HG02642 (cell line): ENCODE results near the gene WDSUB1.

Experiments used
- ATAC-seq: cut with Tn5 transposase; IDR thresholded peaks from one replicate; pipeline ENCODE4 v1.9.1; 2021; ENCODE audit warnings: mild to moderate bottlenecking; ENCODE audit not compliant: unreplicated experiment, poor library complexity

The WDSUB1 gene, protein sequence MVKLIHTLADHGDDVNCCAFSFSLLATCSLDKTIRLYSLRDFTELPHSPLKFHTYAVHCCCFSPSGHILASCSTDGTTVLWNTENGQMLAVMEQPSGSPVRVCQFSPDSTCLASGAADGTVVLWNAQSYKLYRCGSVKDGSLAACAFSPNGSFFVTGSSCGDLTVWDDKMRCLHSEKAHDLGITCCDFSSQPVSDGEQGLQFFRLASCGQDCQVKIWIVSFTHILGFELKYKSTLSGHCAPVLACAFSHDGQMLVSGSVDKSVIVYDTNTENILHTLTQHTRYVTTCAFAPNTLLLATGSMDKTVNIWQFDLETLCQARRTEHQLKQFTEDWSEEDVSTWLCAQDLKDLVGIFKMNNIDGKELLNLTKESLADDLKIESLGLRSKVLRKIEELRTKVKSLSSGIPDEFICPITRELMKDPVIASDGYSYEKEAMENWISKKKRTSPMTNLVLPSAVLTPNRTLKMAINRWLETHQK

DNA sequence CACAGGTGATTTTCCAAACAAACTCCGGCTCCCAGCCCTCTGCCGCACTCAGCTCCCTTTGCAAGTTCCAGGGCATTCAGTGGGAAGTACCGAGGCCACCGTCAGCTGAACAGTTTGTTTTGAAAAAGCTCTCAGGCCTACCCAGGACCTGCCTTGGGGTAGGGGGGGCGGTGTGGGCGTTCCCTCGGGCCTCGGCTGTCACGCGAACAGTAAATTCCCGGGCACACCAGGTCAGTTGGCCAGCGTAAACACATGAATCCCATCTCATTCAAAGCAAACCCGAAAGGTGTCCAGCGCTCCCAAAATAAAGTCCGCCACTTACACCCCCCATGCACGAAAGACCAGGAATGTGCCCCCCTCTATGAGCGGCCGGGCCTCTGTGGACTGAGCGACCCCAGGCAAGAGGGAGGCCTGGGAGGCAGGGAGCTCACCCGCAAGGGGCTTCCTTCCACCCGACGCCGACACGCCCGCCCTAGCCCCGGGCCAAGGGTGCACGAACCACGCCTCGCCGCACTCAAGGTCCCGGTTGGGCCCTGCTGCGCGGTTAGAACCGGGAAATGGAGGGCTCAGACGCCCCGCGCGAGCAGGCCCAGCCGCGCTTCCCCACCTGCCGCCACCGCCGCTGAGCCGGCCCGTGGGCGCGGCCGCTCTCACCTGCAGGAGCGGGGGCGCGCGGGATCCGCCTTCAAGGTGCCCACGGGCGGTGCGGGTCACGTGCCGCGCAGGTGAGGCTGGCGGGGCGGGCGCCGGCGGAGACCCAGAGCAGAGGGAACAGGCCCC is at the start of gene WDSUB1:
WDSUB1 (minus strand) TSS at position 775 of the 780 bp plus-strand sequence. CDS start 3,634 bp downstream, outside the sequence.
- peak; percentile 23 for ATAC-seq

DNA sequence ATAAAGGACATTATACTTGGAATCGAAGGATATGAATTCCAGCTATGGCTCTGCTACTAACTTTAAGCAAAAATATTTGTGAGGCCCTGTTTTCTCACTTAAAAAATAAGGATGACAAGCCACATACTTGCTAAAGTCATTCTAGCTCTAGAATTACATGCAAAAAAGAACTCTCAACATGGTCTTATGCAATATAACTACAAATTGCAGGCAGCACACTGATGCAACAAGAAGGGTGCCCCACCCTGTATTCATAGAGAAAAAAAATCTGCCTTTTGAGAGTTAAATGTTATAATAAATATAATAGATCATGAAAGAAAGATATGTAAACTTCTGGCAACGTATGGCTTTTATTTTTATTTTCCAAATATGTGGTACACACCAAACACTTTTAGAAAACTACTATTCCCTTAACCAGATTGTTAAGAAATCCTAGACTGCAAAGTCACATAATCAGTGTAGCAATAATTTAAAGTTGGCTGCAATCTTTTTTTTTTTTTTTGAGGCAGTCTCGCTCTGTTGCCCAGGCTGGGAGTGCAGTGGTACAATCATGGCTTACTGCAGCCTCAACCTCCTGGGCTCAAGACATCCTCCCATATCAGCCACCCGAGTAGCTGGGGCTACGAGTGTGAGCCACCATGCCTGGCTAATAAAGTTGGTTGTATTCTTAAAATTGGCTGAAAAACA is 40.2 kb upstream of the WDSUB1 start:
- no peak for ATAC-seq

DNA sequence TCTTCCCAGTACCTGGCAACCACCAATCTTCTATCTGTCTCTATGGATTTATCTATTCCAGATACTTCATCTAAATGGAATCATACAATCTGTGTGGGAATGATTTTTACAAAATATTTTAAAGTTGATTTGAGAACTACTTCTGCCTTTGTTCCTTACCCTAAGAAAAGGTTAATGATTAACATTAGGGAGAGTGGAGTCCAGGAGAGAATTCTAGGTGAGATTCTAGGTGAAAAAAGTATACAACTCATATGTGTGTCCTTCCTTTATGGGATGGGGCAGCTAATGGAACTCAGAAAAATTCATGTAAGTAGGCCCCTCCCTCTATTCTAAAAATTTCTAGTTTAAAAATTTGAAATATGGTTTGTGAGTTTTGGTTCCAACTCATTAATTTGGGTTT is 35.9 kb upstream of the WDSUB1 start:
- no peak for ATAC-seq

DNA sequence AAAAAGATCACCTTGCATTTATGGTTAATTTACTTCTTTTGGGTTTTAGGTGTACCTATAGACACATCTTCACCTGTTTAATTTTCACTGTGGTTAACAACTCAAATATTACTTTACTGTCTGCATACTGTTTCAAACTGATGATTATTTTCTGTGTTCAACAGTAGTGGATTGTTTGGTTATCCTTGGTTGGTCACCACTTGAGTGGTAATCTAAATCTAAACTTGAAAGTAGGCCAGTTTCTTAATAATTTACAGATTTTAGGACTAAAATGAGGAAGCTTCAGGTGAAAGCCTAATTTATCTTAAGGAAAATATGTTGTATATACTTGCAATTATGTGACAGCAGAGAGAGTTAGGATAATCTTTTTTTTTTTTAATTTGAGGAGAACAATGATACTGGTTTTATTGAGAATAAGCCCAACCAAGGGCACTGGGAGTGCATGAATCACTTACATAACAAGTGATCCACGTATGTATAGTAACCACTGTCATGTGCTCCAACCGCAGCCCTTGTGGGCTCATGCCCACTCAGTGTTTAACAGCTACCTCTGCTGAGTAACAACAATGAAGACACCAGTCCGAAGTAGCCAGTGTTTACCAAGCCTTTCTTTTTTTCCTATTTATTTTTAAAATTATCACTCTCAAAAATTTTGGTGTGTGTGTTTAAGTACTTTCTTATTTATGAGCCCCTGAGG is 31.0 kb upstream of the WDSUB1 start:
- no peak for ATAC-seq

DNA sequence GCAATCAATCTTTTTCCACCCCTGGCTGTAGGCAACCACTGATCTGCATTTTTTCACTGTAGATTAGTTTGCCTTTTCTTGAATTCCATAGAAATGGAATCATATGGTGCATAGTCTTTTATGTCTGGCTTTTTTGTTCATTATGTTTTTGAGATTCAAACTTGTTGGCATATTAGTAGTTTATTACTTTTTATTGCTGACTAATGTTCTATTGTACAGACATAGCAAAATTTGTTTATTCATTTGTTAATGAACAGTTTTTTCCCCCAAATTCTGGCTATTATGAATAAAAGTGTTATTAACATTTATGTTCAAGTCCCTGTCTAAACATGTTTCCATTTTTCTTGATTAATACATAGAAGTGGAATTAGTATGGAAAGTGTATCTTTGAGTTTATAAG is 21.4 kb upstream of the WDSUB1 start:
- ATAC-seq: no peak

DNA sequence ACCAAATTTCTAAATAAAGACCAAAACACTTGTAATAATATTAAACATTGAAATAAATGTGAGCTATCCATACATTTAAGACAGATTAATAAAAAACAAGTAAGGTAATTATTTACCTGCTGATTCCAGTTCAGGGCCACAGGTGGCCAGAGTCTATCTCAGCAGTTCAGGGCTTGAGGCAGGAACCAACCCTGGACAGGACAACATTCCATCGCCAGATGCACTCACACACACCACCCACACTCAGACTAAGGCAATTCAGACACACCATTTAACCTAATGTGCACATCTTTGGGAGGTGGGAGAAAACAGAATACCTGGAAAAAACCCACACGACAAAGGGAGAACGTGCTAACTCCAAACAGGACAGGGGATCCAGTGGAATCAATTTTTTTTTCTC is 14.1 kb upstream of the WDSUB1 start:
- ATAC-seq: no peak

DNA sequence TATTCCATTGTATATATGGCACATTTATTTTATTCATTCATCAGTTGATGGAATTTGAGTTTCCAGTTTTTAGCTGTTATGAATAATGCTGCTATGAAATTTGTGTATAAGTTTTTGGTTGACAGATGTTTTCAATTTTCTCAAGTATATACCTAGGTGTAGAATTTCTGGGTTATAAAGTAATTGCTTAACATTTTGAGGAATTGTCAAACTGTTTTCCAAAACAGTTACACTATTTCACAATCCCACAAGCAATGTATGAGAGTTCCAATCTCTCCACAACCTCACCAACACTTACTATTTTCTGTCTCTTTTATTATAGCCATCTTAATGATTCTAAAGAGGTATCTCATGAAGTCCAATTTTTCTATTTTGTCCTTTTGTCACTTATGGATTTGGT is 12.5 kb upstream of the WDSUB1 start:
- ATAC-seq: no peak

DNA sequence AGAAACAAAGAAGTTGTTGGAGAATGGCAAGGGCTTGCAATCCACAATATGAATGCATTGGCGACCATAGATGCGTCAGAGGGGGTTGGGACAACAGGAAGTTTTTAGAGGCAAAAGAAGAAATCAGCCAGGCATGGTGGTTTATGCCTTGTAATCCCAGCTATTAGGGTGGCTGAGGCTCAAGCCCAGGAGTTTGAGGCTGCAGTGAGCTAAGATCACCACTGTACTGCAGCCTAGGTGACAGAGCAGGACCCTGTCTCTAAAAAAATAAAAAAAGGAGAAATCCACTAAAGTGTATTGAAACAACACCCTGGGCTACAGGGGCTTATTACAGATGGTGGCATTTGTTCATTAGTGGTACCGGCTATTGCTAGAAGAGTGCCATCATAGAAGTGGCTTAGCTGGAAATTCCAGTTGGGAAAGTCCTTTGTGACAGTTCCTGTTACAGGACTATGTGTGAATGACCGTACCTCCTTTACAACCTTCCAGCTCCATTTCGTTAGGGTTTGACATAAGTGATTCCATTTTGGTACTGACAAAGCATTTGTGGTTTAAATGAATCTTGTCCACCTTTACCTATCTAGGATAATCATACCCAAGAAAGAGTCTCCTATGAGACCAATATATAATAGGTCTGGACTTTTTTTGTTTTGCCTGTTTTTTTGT is 10.7 kb upstream of the WDSUB1 start:
- no peak for ATAC-seq

DNA sequence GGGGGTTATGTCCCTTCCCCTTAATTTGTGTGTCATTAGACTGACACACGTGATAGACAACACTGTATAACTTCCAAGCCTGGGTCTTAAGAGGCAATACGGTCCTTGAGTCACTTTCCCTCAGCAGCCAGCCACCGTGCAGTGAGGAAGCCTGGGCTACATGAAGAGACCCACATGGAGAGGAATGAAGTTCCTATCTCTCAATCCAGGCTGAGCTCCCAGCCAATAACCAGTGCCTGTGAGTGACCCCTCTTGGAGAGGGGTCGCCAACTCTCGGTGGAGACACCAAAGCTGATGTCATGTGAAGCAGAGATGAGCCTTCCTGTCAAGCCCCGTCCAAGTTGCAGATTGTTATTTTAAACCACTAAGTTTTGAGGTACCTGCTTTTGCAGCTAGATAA is 5.7 kb upstream of the WDSUB1 start:
- no peak for ATAC-seq

DNA sequence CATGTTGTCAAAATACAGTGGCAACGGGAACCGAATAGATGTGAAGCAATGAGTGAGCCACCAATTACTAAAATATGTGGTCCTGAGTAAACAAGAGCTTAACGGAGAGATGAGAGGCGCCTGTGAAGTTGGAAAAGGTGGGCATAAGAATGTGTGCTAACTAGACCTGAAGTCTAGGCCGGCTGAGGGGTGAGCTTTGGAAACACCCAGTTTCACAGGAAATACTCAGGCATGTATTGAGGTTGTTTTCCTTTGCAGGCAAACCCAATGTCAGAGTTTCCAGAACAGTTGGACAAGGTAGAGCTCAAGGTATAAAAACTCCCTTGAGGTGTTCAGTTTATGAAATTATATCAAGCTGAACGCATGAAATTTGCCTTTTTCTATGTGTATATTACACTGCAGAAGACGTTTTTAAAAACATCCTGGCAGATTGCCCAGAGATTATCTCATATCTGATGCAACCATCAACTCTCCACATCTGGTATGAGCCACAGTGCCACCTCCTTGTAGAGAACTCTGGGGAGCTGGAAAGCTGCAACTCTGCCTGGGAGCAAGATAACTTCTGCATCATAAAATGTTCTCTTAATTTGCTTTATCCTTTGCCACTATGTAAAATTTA is 3.9 kb upstream of the WDSUB1 start:
- no peak for ATAC-seq

DNA sequence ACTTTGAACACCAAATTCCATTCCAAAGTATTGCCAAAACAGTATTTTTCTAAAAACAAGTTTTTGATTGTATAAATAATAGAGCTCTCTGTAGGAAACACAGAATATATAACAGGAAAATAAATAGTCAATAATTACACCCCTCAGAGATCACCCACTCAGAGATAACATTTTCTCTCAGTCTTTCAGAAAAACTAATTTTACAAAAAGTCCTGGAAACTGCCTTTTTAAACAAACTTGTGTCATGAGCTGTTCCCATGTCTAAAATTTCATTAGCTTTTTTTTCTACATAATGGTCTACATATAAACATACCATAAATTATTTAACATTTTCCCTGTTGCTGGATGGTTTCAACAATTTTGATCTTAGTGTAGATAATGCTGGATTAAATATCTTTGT is 1.2 kb upstream of the WDSUB1 start:
- ATAC-seq: no peak

DNA sequence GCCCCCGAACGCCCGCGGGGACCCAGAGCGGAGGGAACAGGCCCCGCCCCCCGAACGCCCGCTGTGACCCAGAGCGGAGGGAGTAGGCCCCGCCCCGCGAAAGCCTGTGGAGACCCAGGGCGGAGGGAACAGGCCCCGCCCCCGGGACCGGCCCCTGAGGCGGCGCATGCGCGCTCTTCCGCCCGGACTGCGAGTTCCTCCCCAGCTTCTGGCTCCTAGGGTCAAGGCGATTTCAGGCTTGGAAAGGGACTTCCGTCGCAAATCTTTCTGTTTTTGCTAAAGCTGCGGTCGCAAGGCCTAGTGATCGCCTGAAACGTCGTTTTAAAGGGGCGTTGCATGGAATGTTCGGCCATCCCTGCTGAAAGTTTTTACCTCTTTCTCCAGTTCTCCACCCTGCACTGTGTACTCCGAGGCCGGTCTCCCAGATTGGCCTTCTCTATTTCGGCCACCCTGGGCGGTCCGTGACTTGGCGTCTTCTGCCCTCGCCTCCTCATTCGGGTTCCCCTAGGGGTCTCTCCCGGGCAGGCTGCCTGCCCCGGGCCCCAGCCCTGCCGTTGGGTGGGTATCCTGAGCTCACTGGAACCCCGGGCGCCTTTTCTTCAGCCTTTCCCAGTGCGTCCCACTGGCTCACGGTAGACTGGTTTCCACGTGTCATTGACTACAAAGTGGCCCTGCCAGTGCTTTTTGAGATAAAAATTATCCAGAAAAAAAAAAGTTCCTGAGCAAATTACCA is 372 bp upstream of the WDSUB1 start:
- peak; percentile 95 for ATAC-seq

DNA sequence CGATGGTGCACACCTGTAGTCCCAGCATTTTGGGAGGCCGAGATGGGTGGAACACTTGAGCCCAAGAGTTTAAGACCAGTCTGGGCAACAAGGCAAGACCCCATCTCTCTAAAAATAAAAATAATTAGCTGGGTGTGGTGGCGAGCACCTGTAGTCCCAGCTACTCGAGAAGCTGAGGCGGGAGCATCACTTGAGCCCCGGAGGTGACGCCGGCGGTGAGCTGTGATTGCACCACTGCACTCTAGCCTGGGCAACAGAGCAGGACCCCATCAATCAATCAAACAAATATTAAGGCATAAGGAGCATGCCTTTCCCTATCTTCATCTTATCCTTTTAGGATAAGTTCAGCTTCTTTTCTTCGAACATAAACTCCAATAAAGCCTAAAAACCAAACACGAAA is 1.1 kb downstream of the WDSUB1 start:
- no peak for ATAC-seq

DNA sequence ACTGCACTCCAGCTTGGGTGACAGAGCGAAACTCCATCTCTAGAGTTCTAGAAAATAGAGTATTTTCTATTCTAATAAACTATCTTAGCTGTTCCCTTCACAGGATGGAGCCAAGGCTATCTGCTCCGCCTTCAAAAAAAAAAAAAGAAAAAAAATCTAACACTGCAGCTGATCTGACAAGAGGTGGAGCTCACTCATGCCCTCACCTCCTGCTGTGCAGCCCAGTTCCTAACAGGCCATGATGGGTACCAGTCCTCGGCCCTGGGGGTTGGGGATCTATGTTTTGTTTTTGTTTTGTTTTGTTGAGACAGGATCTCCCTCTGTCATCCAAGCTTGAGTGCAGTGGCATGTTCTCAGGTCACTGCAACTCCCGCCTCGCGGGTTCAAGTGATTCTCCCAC is 3.0 kb downstream of the WDSUB1 start:
- ATAC-seq: no peak

DNA sequence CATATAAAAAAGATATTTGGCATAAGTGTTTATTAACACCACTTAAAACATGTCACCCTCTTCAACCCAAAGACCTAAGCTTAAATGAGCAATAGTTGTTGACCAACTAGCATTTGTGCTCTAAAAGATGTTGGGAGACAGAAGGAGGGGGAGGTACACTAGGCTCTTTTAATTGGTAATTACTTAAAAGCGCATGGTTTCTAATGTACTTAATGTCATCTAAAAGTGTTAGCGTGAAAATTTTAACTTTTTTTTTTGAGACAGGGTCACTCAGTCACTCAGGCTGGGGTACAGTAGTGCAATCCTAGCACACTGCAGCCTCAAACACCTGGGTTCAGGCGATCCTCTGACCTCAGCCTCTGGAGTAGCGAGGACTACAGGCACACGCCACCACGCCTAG is 5.5 kb downstream of the WDSUB1 start:
- ATAC-seq: no peak

DNA sequence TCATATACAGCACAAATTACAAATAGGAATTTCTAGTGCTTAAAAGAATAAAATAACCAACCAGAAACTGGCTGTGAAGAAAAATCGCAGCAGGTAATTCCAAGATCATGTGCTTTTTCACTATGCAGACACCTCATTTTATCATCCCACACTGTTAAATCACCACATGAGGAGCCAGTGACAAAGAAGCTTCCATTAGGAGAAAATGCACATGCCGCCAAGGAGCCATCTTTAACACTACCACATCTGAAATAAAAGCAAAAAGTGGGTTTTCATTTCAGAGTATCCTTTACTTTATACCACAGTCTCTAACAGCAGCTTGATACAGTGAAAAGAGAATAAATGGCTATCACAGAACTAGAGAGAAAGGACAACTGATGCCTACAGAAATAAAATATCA is 6.8 kb downstream of the WDSUB1 start:
- no peak for ATAC-seq

DNA sequence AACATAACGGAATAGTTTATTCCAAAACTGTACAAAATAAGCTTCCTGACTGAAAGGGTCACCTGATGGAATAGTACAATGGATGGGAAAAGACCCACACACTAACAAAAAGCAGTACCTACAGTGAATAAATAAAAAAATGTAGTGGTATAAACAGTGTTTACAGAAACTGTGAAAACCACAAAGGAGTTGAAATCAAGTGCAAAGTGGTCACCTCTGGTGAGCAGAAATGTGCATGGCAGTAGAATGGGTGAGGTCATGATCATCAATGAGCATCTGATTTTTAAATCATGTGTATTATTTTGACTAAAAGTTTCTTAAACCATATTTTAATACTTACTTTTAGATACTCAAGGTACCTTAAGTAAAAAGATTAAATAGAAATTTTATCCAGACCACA is 11.4 kb downstream of the WDSUB1 start:
- ATAC-seq: no peak

DNA sequence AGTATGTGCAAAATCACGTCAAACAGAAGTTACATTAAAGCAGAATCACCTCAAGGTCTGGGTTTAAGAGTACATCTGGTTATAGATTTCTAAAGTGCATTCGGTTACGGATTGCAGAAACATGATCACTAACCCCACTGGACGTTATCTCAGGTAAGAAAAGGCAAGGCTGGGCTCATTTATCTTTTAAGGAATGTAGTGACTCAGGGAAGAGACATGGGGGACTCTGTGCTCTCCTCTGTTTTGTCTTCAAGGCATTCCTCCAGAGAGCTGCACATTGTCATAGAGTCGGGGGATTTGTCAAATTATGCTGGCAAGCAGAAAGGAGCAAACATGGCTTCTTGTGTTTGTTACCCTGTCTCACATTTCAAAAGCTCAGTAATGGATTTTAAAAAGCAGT is 14.3 kb downstream of the WDSUB1 start:
- no peak for ATAC-seq
